Activated effector memory CD4-positive, alpha-beta T cell treated with anti-CD3 and anti-CD28 coated beads, Interleukin-2, amount 50 U/mL, for 16 hours (primary cell): ENCODE measurements around the gene ZNF512.
"Not testable (repeated sequence)": the region's sequence is repeated elsewhere in the genome, so short reads cannot be mapped to it uniquely, and the experiment has no call there.

Source experiments
- DNase-seq: peaks from one replicate; pipeline ENCODE4 v3.0.0-alpha.2; 2020

The ZNF512 gene

GRCh38 chr2:27583390-27583915 is 611 bp downstream of the ZNF512 start:
- DNase-seq, result no peak

DNA sequence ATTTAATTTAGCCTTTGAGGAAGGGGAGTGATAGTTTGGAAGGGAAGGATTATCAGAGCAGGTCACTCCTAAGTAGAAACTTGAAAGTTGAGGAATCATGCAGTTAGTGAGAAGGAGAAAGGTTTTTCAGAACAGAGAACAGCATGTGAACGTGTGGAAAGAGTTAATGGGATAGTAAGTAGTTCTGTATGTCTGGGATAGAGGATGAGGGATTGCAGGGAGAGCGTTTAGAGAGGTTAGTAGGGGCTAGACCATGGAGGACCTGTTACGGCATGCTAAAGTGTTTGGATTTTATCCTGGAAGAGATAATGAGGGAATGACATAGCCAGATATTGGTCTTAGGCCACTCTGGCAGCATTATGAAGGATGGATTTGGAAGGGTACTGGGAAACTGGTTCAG is 1.8 kb downstream of the ZNF512 start:
- DNase-seq, result no peak

GRCh38 chr2:27587025-27587424 is 4.2 kb downstream of the ZNF512 start:
- DNase-seq, result no peak

- no peak for DNase-seq
Measured at GRCh38 chr2:27588308-27588707, 5.5 kb downstream of the ZNF512 start.

DNA sequence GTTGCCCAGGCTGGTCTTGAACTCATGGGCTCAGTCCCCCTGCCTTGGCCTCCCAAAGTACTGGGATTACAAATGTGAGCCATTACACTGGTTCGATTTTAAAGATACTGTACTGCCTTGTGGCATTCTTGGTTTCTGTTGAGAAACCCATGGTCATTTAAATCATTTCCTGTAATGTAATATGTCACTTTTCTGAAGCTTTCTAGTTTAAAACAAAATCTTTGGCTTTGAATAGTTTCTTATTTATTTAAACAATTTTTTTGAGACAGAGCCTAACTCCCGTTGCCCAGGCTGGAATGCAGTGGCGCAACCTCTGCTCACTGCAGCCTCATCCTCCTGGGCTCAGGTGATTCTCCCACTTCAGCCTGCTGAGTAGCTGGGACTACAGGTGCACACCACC is 8.9 kb downstream of the ZNF512 start:
- DNase-seq, result no peak

DNA sequence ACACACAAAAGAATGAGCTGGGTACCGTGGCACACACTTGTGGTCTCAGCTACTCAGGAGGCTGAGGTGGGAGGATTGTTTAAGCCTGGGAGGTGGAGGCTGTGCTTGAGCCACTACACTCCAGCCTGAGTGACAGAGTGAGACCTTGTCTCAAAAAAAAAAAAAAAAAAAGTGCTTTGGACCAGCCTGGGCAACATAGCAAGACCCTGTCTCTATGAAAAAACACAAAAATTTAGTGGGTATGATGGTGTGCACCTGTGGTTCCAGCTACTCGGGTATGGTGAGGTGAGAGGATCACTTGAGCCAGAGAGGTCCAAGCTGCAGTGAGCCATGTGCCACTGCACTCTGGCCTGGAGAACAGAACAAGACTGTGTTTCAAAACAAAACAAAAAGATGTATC is 10.4 kb downstream of the ZNF512 start:
- no peak for DNase-seq

DNA sequence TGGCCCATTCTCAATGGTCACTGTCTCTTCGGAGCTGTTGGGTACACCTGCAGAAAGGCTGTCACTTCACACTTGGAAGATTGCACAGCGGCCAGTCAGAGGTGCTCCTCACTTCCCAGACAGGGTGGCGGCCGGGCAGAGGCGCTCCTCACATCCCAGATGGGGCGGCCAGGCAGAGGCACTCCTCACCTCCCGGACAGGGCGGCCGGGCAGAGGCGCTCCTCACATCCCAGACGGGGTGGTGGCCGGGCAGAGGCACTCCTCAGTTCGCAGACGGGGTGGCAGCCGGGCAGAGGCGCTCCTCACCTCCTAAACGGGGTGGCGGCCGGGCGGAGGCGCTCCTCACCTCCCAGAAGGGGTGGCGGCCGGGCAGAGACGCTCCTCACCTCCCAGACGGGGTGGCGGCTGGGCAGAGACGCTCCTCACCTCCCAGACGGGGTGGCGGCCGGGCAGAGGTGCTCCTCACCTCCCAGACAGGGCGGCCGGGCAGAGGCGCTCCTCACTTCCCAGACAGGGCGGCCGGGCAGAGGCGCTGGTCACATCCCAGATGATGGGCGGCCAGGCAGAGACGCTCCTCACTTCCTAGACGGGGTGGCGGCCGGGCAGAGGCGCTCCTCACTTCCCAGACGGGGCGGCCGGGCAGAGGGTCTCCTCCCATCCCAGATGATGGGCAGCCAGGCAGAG is 11.3 kb downstream of the ZNF512 start:
- not testable (repeated sequence) for DNase-seq

DNA sequence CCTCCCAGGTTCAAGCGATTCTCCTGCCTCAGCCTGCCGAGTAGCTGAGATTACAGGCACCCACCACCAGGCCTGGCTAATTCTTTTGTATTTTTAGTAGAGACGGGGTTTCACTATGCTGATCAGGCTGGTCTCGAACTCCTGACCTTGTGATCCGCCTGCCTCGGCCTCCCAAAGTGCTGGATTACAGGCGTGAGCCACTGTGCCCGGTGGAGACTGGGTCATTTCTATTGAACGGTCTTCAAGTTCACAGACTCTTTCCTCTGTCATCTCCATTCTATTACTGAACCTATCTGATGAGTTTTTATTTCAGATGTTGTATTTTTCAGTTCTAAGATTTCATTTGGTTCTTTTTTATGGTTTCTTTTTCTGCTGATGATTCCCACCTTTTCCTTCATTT is 12.6 kb downstream of the ZNF512 start:
- DNase-seq, result not testable (repeated sequence)

- DNase-seq, result no peak
Measured at GRCh38 chr2:27596627-27597026, 13.8 kb downstream of the ZNF512 start.

- no peak for DNase-seq
Measured at GRCh38 chr2:27606611-27607010, 23.8 kb downstream of the ZNF512 start.

- DNase-seq, result no peak
Measured at GRCh38 chr2:27613985-27614384, 31.1 kb downstream of the ZNF512 start.

- DNase-seq, result no peak
Measured at GRCh38 chr2:27615316-27615715, 32.5 kb downstream of the ZNF512 start.

DNA sequence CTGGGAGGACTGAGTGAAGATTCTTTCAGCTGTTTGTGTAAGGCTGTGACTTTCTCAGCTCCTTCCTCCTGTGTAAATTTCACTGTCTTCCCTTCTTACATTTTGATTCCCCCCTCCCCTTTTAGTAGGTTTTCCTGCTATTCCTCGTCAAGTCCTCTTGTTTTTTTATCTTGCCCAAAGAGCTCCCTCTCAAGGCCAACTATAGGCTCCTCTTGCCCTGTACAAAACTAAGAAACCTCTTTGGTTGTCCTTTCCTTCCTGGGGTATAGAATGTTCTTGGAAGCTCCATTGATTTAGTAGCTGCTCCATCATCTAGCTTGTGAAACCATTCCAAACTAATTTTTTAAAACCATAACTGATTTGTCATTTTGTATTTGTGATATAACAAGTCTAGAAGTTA is 38.7 kb downstream of the ZNF512 start:
- no peak for DNase-seq

- no peak for DNase-seq
Measured at GRCh38 chr2:27622921-27623384, 40.1 kb downstream of the ZNF512 start.

DNA sequence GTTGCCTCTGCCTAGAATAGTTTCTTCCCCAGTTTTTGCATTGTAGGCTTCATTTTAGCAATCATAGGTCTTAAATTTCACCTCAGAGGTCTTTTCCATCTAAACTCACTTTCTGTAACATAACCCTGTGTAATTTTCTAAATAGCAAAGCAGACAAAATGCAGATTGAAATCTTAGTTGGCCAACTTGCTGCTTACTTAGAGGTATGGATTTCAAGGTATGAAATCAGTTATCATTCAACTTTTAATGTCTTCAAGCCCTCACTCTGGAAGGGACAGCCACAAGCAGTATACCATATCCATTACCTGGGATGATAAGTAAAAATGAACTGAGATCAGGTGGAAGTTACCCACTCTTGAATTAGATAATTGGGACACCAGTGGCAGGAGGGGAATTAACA is 42.1 kb downstream of the ZNF512 start:
- no peak for DNase-seq

GRCh38 chr2:27626323-27626722 is 43.5 kb downstream of the ZNF512 start:
- not testable (repeated sequence) for DNase-seq

GRCh38 chr2:27626921-27627320 is 44.1 kb downstream of the ZNF512 start:
- DNase-seq, result not testable (repeated sequence)

DNA sequence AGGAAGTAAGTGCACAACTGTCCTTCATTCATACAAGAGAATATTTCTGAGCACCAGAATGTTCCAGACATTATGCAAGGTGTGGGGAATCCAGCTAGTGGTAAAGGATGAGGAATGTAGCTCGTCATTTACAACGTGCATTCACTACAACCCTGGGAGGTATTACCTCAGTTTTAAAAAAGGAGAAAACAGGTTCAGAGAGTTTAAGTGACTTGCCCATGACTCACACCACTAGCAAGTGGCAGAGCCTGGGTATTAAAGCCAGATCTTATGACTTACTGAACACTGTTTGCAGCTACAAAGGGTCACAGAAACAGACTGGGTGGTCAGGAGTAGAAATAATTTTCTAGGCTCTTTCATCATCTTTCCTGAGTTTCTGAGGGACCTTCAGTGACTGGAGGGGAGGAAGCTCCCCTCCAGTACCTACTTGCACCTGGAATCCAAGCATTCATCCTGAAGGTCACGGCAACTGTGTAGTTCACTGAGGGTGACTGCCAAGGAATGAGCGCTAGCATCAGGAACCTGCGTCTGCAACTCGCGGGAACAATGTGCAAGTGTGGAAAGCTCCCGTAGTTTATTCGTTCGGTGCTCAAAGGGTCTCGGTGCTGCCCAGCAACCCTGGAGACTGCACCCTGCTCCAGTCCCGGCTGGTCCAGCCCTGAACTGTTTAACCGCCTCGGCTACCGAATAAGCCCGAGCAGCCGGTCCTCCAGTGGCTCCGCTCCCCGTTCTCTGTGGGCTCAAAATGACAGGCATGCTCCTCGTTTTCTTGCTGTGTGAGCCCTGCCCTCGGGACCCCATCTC is 45.3 kb downstream of the ZNF512 start:
- DNase-seq, result no peak

GRCh38 chr2:27628767-27629709 is 46.2 kb downstream of the ZNF512 start, which contains the start of the genes CCDC121 and GPN1:
Gene CCDC121 (minus strand): TSS chr2:27629012. CDS start chr2:27627799, 1,213 bp downstream.
Gene GPN1 (plus strand): TSS chr2:27629050. CDS start chr2:27629059, 9 bp downstream.
- DNase-seq, result peak; percentile 98

DNA sequence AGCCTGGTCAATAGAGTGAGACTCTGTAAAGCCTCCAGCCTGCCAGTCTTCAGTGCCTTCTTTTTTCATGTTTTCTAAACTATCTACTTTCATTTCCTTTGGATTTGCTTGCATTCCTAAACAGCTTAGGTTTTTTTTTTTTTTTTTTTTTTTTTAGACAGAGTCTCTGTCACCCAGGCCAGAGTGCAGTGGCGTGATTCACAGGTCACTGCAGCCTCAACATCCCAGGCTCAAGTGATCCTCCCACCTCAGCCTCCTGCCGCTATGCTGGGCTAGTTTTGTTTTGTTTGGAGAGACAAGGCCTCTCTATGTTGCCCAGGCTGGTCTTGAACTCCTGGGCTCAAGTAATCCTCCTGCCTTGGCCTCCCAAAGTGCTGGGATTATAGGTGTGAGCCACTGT is 47.4 kb downstream of the ZNF512 start:
- DNase-seq, result not testable (repeated sequence)

GRCh38 chr2:27634291-27634690 is 51.4 kb downstream of the ZNF512 start:
- no peak for DNase-seq

- DNase-seq, result no peak
Measured at GRCh38 chr2:27636766-27637165, 53.9 kb downstream of the ZNF512 start.
